GM06990 (cell line): Measurements from ENCODE around the gene GRK7.

Experiments used
- DNase-seq: peaks from one replicate; pipeline ENCODE4 v3.0.0-alpha.2; 2011; ENCODE audit not compliant: insufficient read length; ENCODE audit errors: extremely low read depth
- H3K27me3 ChIP-seq: replicated peaks from 2 replicates; pipeline ENCODE4 v1.6.0; 2011; ENCODE audit warnings: low read length; ENCODE audit not compliant: control insufficient read depth, insufficient read depth
- H3K36me3 ChIP-seq: 2 replicates; pipeline ENCODE4 v1.5.1; 2011; ENCODE audit warnings: low read length; ENCODE audit not compliant: control insufficient read depth, insufficient read depth
- H3K4me3 ChIP-seq: replicated peaks from 2 replicates; pipeline ENCODE4 v1.5.1; 2011; ENCODE audit warnings: low read depth, mild to moderate bottlenecking, control low read depth, low read length
- CTCF ChIP-seq: IDR thresholded peaks from 2 replicates; pipeline ENCODE4 v1.5.1; 2011; ENCODE audit warnings: low read length, control low read depth, mild to moderate bottlenecking, inconsistent platforms; ENCODE audit not compliant: insufficient read depth, poor library complexity, severe bottlenecking

Gene GRK7

GRCh38 chr3:141811348-141811747, 48.1 kb downstream of the GRK7 start:
- no peak for DNase-seq
- TF ChIP-seq CTCF: no peak
- Histone ChIP-seq H3K27me3 (no peaks in the 10 kb centered on the region; the same call in 1 of the 2 replicates), H3K36me3 (no peaks in the 10 kb centered on the region), H3K4me3 (no peak overlapping the region)

- no peak overlapping the region for H3K4me3 ChIP-seq
- TF ChIP-seq CTCF: no peak
- H3K27me3 ChIP-seq: no peaks in the 10 kb centered on the region; the same call in 1 of the 2 replicates
- no peak for DNase-seq
- no peaks in the 10 kb centered on the region for H3K36me3 ChIP-seq
Measured at GRCh38 chr3:141812084-141812483, 48.9 kb downstream of the GRK7 start.

- no peak for DNase-seq
- Histone ChIP-seq H3K4me3 (no peak overlapping the region), H3K36me3 (no peaks in the 10 kb centered on the region), H3K27me3 (no peaks in the 10 kb centered on the region; the same call in 1 of the 2 replicates)
- TF ChIP-seq CTCF: no peak
Measured at GRCh38 chr3:141812586-141812985, 49.4 kb downstream of the GRK7 start.
